Ovary (tissue), 3 donors: ENCODE results near the gene RAB37.

Experiments used
- EP300 ChIP-seq: sonication (generic); formaldehyde crosslinking; IDR thresholded peaks from one replicate; pipeline ENCODE4 v1.6.1; 2017; ENCODE audit warnings: antibody characterized with exemption
- TF ChIP-seq, protein P1 (sequence below), 3 donors: fragments of 450-650 bp in 2 of 3; fragments of 200-600 bp in 1 of 3; IDR thresholded peaks; one replicate each; pipeline versions ENCODE4 v1.5.1 to v1.8.0; 2016 to 2022; ENCODE audit warnings: antibody characterized with exemption in 3 of 3, mild to moderate bottlenecking in 1 of 3
- donor health status: DM: no; HTN: no; CAD: no.

DNA sequence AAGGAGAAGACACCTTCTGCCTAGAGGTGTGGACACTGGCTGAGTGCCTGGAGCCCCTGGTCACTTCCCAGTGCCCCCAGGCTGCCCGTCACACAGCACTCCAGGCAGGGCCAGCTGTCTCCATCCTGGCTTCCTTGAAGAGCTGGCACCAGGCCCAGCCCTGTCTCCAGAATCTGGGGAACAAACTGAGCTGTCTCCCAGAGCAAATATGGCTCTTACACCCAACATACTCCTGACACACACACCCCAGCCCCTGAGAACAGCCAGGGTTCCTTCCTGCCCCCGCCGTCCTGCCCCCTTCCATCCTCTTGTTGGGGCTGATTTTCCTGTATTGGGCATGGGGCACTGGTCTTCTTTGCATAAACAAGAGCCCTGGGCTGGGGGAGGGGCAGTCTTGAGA is 20.4 kb downstream of the RAB37 start:
- TF ChIP-seq, protein P1, sequence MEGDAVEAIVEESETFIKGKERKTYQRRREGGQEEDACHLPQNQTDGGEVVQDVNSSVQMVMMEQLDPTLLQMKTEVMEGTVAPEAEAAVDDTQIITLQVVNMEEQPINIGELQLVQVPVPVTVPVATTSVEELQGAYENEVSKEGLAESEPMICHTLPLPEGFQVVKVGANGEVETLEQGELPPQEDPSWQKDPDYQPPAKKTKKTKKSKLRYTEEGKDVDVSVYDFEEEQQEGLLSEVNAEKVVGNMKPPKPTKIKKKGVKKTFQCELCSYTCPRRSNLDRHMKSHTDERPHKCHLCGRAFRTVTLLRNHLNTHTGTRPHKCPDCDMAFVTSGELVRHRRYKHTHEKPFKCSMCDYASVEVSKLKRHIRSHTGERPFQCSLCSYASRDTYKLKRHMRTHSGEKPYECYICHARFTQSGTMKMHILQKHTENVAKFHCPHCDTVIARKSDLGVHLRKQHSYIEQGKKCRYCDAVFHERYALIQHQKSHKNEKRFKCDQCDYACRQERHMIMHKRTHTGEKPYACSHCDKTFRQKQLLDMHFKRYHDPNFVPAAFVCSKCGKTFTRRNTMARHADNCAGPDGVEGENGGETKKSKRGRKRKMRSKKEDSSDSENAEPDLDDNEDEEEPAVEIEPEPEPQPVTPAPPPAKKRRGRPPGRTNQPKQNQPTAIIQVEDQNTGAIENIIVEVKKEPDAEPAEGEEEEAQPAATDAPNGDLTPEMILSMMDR (IDR thresholded peaks at IDR 0.05): no peak
- no peak for TF ChIP-seq EP300
